Measurements from ENCODE around the gene TRAPPC2L. TPM values are rescaled to one million over a fixed set of nuclear protein-coding genes. Genes with fewer than 3 reads are reported as not detected.
A peak's percentile ranks its signal among the peaks of the same experiment; 100 is the strongest.

The TRAPPC2L gene
- total and polyA plus RNA-seq, 10 of the 15 experiments (the other 5 are each of a cell fraction or from before 2014, with no cell fraction given) = 56.3 to 363 (median 118) TPM

GRCh38 chr16:88874938-88875599 is 18.1 kb downstream of the TRAPPC2L start:
- in situ Hi-C loops (cut with MboI) = no loop called here
- Histone ChIP-seq H2AFZ (ENCODE audit: control insufficient read depth, low read depth, low read length) (no peak overlapping the region), H3K4me1 (ENCODE audit: control insufficient read depth, insufficient read depth, low read length) (no peaks in the 10 kb centered on the region; the same call in 1 of the 2 replicates), H4K20me1 (ENCODE audit: control insufficient read depth, insufficient read depth) (no peaks in the 10 kb centered on the region), H3K27ac (ENCODE audit: control insufficient read depth, insufficient read depth) (no peak overlapping the region), H3K79me2 (ENCODE audit: control insufficient read depth, insufficient read depth, low read length) (no peaks in the 10 kb centered on the region), H3K9me3 (replicated peaks; ENCODE audit: control insufficient read depth, insufficient read depth, low read length) (no peaks in the 10 kb centered on the region), H3K4me2 (ENCODE audit: control insufficient read depth, insufficient read depth) (no peak overlapping the region), H3K4me3 (no peak overlapping the region), H3K9ac (ENCODE audit: control insufficient read depth, insufficient read depth, low read length) (no peak overlapping the region), H3K36me3 (ENCODE audit: control insufficient read depth in 2 of 2, insufficient read depth in 2 of 2, low read length in 1 of 2) (no peaks in the 10 kb centered on the region; a peak in 1 of 4 replicates), H3K27me3 (replicated peaks in 1 of 2; ENCODE audit: control insufficient read depth in 2 of 2, insufficient read depth in 2 of 2, low read length in 1 of 2) (peaks cover 4 to 6% of the 10 kb centered on the region in 2 experiments)
- POLR2A ChIA-PET = no interaction called here
- intact Hi-C loops (cut with micrococcal nuclease; ENCODE audit: unreplicated experiment) = no loop called here
- ATAC-seq = no peak
- TF ChIP-seq HDGF (IDR thresholded peaks at IDR 0.05) (no peak), CHD4 (IDR thresholded peaks at IDR 0.05) (no peak), SIX5 (IDR thresholded peaks at IDR 0.05; ENCODE audit: low read depth, low read length, severe bottlenecking) (no peak), TCF3 (IDR thresholded peaks at IDR 0.05; ENCODE audit: borderline replicate concordance, insufficient read depth, low read depth, low read length) (0 out of 2 replicates have a peak, but pooled peaks have one; percentile 38), EGR1 (IDR thresholded peaks at IDR 0.05; ENCODE audit: borderline replicate concordance in 1 of 2, low read depth in 2 of 2, low read length in 2 of 2) (peak in 1 of 2 experiments; percentile 73; a peak in 2 of 3 replicates), JUNB (IDR thresholded peaks at IDR 0.05) (no peak)
- TF ChIP-seq, protein P1, sequence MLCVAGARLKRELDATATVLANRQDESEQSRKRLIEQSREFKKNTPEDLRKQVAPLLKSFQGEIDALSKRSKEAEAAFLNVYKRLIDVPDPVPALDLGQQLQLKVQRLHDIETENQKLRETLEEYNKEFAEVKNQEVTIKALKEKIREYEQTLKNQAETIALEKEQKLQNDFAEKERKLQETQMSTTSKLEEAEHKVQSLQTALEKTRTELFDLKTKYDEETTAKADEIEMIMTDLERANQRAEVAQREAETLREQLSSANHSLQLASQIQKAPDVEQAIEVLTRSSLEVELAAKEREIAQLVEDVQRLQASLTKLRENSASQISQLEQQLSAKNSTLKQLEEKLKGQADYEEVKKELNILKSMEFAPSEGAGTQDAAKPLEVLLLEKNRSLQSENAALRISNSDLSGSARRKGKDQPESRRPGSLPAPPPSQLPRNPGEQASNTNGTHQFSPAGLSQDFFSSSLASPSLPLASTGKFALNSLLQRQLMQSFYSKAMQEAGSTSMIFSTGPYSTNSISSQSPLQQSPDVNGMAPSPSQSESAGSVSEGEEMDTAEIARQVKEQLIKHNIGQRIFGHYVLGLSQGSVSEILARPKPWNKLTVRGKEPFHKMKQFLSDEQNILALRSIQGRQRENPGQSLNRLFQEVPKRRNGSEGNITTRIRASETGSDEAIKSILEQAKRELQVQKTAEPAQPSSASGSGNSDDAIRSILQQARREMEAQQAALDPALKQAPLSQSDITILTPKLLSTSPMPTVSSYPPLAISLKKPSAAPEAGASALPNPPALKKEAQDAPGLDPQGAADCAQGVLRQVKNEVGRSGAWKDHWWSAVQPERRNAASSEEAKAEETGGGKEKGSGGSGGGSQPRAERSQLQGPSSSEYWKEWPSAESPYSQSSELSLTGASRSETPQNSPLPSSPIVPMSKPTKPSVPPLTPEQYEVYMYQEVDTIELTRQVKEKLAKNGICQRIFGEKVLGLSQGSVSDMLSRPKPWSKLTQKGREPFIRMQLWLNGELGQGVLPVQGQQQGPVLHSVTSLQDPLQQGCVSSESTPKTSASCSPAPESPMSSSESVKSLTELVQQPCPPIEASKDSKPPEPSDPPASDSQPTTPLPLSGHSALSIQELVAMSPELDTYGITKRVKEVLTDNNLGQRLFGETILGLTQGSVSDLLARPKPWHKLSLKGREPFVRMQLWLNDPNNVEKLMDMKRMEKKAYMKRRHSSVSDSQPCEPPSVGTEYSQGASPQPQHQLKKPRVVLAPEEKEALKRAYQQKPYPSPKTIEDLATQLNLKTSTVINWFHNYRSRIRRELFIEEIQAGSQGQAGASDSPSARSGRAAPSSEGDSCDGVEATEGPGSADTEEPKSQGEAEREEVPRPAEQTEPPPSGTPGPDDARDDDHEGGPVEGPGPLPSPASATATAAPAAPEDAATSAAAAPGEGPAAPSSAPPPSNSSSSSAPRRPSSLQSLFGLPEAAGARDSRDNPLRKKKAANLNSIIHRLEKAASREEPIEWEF (IDR thresholded peaks at IDR 0.05; ENCODE audit: insufficient replicate concordance, low read depth, low read length) = no peak
- RAD21 ChIA-PET (ENCODE audit: unreplicated experiment) = no interaction called here
- SMC1A ChIA-PET (ENCODE audit: uncharacterized antibody, unreplicated experiment) = no interaction called here
- CTCF ChIA-PET = interaction anchor here (0.7 kb wide), 1 partner anchor 292 kb away, joined by 3 read pairs; no protein-coding TSS in a partner anchor
- no peak for FAIRE-seq
- WGBS (ENCODE audit: insufficient coverage, insufficient replicate concordance, low lambda C conversion rate, missing lambda C conversion rate) = 98% methylated on average over 32 of the region's 34 CpGs
- DNase-seq (ENCODE audit: low read depth, low spot score) = no peak
- no TSS peak for BruUV-seq (replicated peaks)

Data from GM12878 (cell line).